Neuronal stem cell (in vitro differentiated cells): Measurements from ENCODE around the gene SDSL.

Experiments
- DNase-seq: peaks from one replicate; pipeline ENCODE4 v3.0.0-alpha.2; 2013; ENCODE audit warnings: low spot score
- H2AFZ ChIP-seq: one replicate; pipeline ENCODE4 v1.6.1; 2013; ENCODE audit warnings: mild to moderate bottlenecking, low read length, inconsistent platforms
- H2AK5ac ChIP-seq: 2 replicates; pipeline ENCODE4 v1.6.1; 2013; ENCODE audit warnings: low read depth, mild to moderate bottlenecking, inconsistent platforms, low read length, moderate library complexity, mixed read lengths
- H2BK120ac ChIP-seq: 2 replicates; pipeline ENCODE4 v1.6.1; 2013; ENCODE audit warnings: low read depth, mild to moderate bottlenecking, inconsistent platforms, low read length, moderate library complexity, mixed read lengths
- H2BK12ac ChIP-seq: one replicate; pipeline ENCODE4 v1.6.1; 2013; ENCODE audit warnings: low read length, inconsistent platforms
- H2BK15ac ChIP-seq: 2 replicates; pipeline ENCODE4 v1.6.1; 2013; ENCODE audit warnings: mild to moderate bottlenecking, low read length, inconsistent platforms, mixed read lengths
- H2BK5ac ChIP-seq: one replicate; pipeline ENCODE4 v1.6.1; 2013; ENCODE audit warnings: inconsistent platforms, mild to moderate bottlenecking, low read length, moderate library complexity
- H3K14ac ChIP-seq: one replicate; pipeline ENCODE4 v1.6.1; 2013; ENCODE audit warnings: low read length, inconsistent platforms
- H3K18ac ChIP-seq: 2 replicates; pipeline ENCODE4 v1.6.1; 2013; ENCODE audit warnings: low read length, inconsistent platforms
- H3K23ac ChIP-seq: 2 replicates; pipeline ENCODE4 v1.6.1; 2013; ENCODE audit warnings: low read depth, mild to moderate bottlenecking, mixed read lengths, low read length, inconsistent platforms; ENCODE audit not compliant: poor library complexity
- H3K27ac ChIP-seq: replicated peaks from 3 replicates; pipeline ENCODE4 v1.5.1; 2013; ENCODE audit warnings: low read length, inconsistent platforms
- H3K27me3 ChIP-seq, 3 experiments: 2 replicates each; pipeline ENCODE4 v1.6.1; 2013; ENCODE audit warnings: low read length in 3 of 3, mild to moderate bottlenecking in 2 of 3, inconsistent platforms in 1 of 3, low read depth in 1 of 3, mixed read lengths in 1 of 3, moderate library complexity in 1 of 3; ENCODE audit not compliant: control insufficient read depth in 3 of 3, insufficient read depth in 3 of 3
- H3K36me3 ChIP-seq, 2 donors: replicated peaks in 1 of 2; 2 replicates each; pipeline ENCODE4 v1.6.1; 2013; ENCODE audit warnings: low read length in 2 of 2; ENCODE audit not compliant: control insufficient read depth in 2 of 2, insufficient read depth in 2 of 2
- H3K4ac ChIP-seq: 2 replicates; pipeline ENCODE4 v1.6.1; 2013; ENCODE audit warnings: inconsistent platforms, mild to moderate bottlenecking, low read length, moderate library complexity
- H3K4me1 ChIP-seq, 2 donors: 1 replicate in 1 of 2; 2 replicates in 1 of 2; pipeline ENCODE4 v1.6.1; 2013; ENCODE audit warnings: low read length in 2 of 2, low read depth in 1 of 2; ENCODE audit not compliant: control insufficient read depth in 2 of 2, insufficient read depth in 1 of 2
- H3K4me2 ChIP-seq: one replicate; pipeline ENCODE4 v1.6.1; 2013; ENCODE audit warnings: mild to moderate bottlenecking, low read length, inconsistent platforms; ENCODE audit not compliant: insufficient read depth, poor library complexity, severe bottlenecking
- H3K4me3 ChIP-seq, 2 donors: 2 replicates each; pipeline ENCODE4 v1.5.1; 2013; ENCODE audit warnings: low read length in 2 of 2, mild to moderate bottlenecking in 2 of 2, inconsistent platforms in 1 of 2, moderate library complexity in 1 of 2
- H3K79me1 ChIP-seq: one replicate; pipeline ENCODE4 v1.6.1; 2013; ENCODE audit warnings: low read depth, mild to moderate bottlenecking, inconsistent platforms, low read length, moderate library complexity
- H3K9ac ChIP-seq: one replicate; pipeline ENCODE4 v1.6.1; 2013; ENCODE audit warnings: mild to moderate bottlenecking, low read depth, low read length, inconsistent platforms; ENCODE audit not compliant: poor library complexity
- H3K9me3 ChIP-seq, 2 donors: replicated peaks in 1 of 2; 2 replicates each; pipeline versions ENCODE3 to v1.6.1; 2013; ENCODE audit warnings: low read length in 2 of 2, mild to moderate bottlenecking in 2 of 2, inconsistent platforms in 1 of 2, low read depth in 1 of 2, mixed read lengths in 1 of 2, moderate library complexity in 1 of 2; ENCODE audit not compliant: control insufficient read depth in 2 of 2, insufficient read depth in 1 of 2
- H4K8ac ChIP-seq: one replicate; pipeline ENCODE4 v1.6.1; 2013; ENCODE audit warnings: low read depth, mild to moderate bottlenecking, inconsistent platforms, low read length, moderate library complexity
- H4K91ac ChIP-seq: one replicate; pipeline ENCODE4 v1.6.1; 2013; ENCODE audit warnings: low read length, low read depth, mild to moderate bottlenecking, inconsistent platforms; ENCODE audit not compliant: poor library complexity
- WGBS, 2 donors: extraction: QIAGEN DNeasy Blood & Tissue Kit; methylation state at CpG; one replicate each; pipeline ENCODE4 v1.1.7; 2013; ENCODE audit warnings: missing lambda C conversion rate in 2 of 2, mixed read lengths in 1 of 2; ENCODE audit not compliant: insufficient read length in 2 of 2, insufficient replicate concordance in 1 of 2; ENCODE audit errors: extremely low coverage in 2 of 2; 5-methylcytosine and 5-hydroxymethylcytosine counted together

Gene SDSL

GRCh38 chr12:113467142-113467501 is 44.9 kb downstream of the SDSL start:
- Histone ChIP-seq H4K8ac (no peak overlapping the region), H3K4ac (no peak overlapping the region), H3K79me1 (peaks cover 13% of the 10 kb centered on the region), H3K9me3 (peaks cover 0 to 5% of the 10 kb centered on the region in 2 donors), H2AFZ (peak overlapping the region; percentile 84), H3K27ac (no peak overlapping the region), H2AK5ac (peak overlapping the region; percentile 36), H3K14ac (no peak overlapping the region), H3K9ac (peak overlapping the region; percentile 46), H3K36me3 (peaks cover 0 to 8% of the 10 kb centered on the region in 2 donors), H2BK15ac (peak overlapping the region; percentile 84), H3K4me1 (peaks cover 20 to 48% of the 10 kb centered on the region in 2 donors), H3K4me3 (peak overlapping the region in 1 of 2 donors; percentile 24), H2BK5ac (peak overlapping the region; percentile 68), H3K18ac (peak overlapping the region; percentile 87), H3K23ac (peak overlapping the region; percentile 92), H2BK12ac (peak overlapping the region; percentile 48), H3K27me3 (peaks cover 8 to 98% (median 55%) of the 10 kb centered on the region in 3 experiments), H2BK120ac (peak overlapping the region; percentile 38), H3K4me2 (no peak overlapping the region), H4K91ac (no peak overlapping the region)
- DNase-seq = no peak
- no CpG with 5 or more reads among the region's 31 CpGs for WGBS, 2 donors

GRCh38 chr12:113467502-113468364 is 45.6 kb downstream of the SDSL start:
- H2BK12ac ChIP-seq = peak overlapping the region; percentile 84
- peaks cover 0 to 8% of the 10 kb centered on the region in 2 donors for H3K36me3 ChIP-seq
- no peak overlapping the region for H3K27ac ChIP-seq
- no CpG with 5 or more reads among the region's 78 CpGs for WGBS, 2 donors
- H3K4me1 ChIP-seq = peaks cover 20 to 51% of the 10 kb centered on the region in 2 donors
- peak overlapping the region; percentile 36 for H2AK5ac ChIP-seq
- no peak overlapping the region for H3K14ac ChIP-seq
- peak overlapping the region; percentile 95 for H3K18ac ChIP-seq
- DNase-seq = no peak
- peak overlapping the region; percentile 84 for H2AFZ ChIP-seq
- peak overlapping the region; percentile 38 for H2BK120ac ChIP-seq
- H4K8ac ChIP-seq = no peak overlapping the region
- H3K23ac ChIP-seq = peak overlapping the region; percentile 0
- H3K79me1 ChIP-seq = peaks cover 13% of the 10 kb centered on the region
- peak overlapping the region; percentile 24 to 35 for H3K4me3 ChIP-seq
- H2BK15ac ChIP-seq = peak overlapping the region; percentile 95
- H3K9ac ChIP-seq = peak overlapping the region; percentile 71
- H4K91ac ChIP-seq = no peak overlapping the region
- no peak overlapping the region for H3K4ac ChIP-seq
- peaks cover 0 to 5% of the 10 kb centered on the region in 2 donors for H3K9me3 ChIP-seq
- peaks cover 8 to 100% (median 59%) of the 10 kb centered on the region in 3 experiments for H3K27me3 ChIP-seq
- peak overlapping the region; percentile 58 for H3K4me2 ChIP-seq
- peak overlapping the region; percentile 68 for H2BK5ac ChIP-seq

- Histone ChIP-seq H4K91ac (no peak overlapping the region), H3K27me3 (peaks cover 6 to 100% (median 62%) of the 10 kb centered on the region in 3 experiments), H3K27ac (no peak overlapping the region), H2BK15ac (peak overlapping the region; percentile 95), H2AK5ac (peak overlapping the region; percentile 36), H3K4ac (no peak overlapping the region), H3K14ac (peak overlapping the region; percentile 22), H3K18ac (peak overlapping the region; percentile 95), H3K4me3 (peak overlapping the region in 1 of 2 donors; percentile 22), H3K9ac (peak overlapping the region; percentile 71), H4K8ac (no peak overlapping the region), H3K23ac (peak overlapping the region; percentile 11), H3K4me1 (peaks cover 15 to 58% of the 10 kb centered on the region in 2 donors), H2BK5ac (no peak overlapping the region), H3K4me2 (peak overlapping the region; percentile 58), H2AFZ (peak overlapping the region; percentile 84), H3K36me3 (peaks cover 0 to 8% of the 10 kb centered on the region in 2 donors), H2BK120ac (no peak overlapping the region), H3K79me1 (peaks cover 13% of the 10 kb centered on the region), H3K9me3 (peaks cover 0 to 5% of the 10 kb centered on the region in 2 donors), H2BK12ac (peak overlapping the region; percentile 84)
- no CpG with 5 or more reads among the region's 38 CpGs for WGBS, 2 donors
- DNase-seq = peak; percentile 30
Observed at GRCh38 chr12:113468365-113469223, 46.4 kb downstream of the SDSL start.
